SW 1271 (cell line): ENCODE data around the gene DAD1.
"Not testable (repeated sequence)": the region's sequence is repeated elsewhere in the genome, so short reads cannot be mapped to it uniquely, and the experiment has no call there.

Source experiments
- DNase-seq, 2 experiments: peaks; one replicate each; lab custom pipeline; 2025; lab: John Stamatoyannopoulos, UW

DAD1 gene

DNA sequence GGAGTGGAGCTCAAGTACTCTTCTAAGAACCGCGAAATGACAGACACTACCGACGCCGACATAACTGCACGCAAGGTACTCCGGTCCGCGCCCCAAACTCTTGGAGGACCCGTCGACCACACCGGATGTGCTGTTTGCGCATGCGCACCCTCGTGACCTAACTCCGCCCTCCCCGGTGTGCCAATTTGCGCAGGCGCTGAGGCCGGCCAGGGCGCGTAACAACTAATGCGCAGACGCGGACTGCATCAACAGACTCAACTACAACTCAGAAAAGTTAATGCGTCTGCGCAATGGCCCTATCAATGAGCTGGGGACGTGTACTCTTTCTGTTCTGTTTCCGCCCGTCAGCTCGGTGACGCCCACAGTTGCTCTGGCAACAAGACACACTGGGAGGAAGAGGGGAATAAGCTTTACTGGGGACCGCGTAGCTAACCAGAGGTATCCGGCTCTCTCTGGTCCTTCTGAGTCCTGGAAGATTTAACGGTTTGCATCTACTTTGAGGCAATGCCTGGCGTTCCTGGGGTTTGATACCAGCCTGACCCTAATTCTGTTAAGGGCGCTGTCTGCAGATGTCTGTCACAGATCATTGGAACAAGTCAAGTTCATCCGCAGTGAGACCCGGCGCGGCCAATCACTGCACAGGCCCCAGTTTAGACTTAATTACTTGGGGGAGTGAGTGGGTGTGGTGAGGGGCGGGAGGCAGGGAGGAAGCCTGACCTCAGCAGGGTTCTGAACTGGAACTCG is at the start of gene DAD1:
Gene DAD1, minus strand, starts transcription at position 129 of the 744 bp plus-strand sequence. Its CDS starts 67 bp downstream, at position 62.
- peak; percentile 98 to 99 for DNase-seq

GRCh38 chr14:22635980-22636379 is 47.0 kb upstream of the DAD1 start:
- DNase-seq = not testable (repeated sequence)

DNA sequence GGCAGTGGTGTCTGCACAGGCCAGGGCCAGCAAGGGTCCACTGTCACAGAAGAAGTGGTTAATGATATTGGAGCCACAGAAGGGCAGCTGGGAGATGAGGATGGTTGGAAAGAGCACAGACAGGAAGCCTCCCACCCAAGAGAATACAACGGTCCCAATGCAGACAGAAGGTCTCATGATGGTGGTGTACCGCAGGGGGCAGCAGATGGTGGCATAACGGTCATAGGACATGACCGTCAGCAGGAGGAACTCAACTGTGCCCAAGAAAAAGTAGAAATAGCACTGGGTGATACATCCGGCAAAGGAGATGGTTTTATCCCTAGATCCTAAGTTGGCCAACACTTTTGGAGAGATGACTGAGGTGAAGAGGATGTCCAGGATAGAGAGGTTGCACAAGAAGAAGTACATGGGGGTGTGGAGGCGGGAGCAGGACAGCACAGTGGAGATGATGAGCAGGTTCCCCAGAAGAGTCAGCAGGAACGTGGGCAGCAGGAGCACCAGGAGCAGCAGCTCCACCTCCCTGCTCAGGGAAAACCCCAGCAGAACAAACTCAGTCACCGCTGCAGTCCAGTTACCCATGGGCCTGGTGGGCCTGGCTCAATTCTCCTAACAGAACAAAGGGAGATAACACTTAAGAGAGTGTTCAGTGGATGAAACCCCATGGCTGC is 45.3 kb upstream of the DAD1 start:
- DNase-seq = no peak

GRCh38 chr14:22630486-22630885 is 41.5 kb upstream of the DAD1 start:
- DNase-seq = no peak

DNA sequence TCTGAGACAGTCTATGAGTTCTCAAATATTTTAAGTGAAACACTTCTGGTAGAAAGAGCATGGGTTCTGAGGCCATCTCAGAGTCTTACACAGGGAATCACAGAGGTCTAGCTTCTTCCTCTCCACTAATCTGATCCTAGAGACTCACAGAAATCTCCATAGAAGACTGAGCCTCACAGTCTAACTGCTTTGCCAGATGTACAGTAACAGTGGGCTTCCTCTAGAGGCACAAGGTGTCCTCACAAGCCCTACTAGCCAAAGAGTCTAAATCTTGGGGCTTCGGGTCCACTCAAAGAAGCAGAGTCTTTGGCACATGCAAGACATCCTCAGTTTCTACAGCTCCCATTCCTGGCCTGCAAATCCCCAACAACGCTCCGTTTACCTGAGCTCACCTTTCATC is 41.0 kb upstream of the DAD1 start:
- DNase-seq = no peak

GRCh38 chr14:22629361-22629760 is 40.3 kb upstream of the DAD1 start:
- no peak for DNase-seq

GRCh38 chr14:22627506-22628263 is 38.7 kb upstream of the DAD1 start:
- DNase-seq = no peak

GRCh38 chr14:22626590-22626989 is 37.6 kb upstream of the DAD1 start:
- DNase-seq = no peak

GRCh38 chr14:22623047-22623446 is 34.0 kb upstream of the DAD1 start:
- DNase-seq = no peak

- DNase-seq = no peak
Observed at GRCh38 chr14:22622255-22622654, 33.2 kb upstream of the DAD1 start.

- not testable (repeated sequence) for DNase-seq
Observed at GRCh38 chr14:22615765-22616164, 26.7 kb upstream of the DAD1 start.

DNA sequence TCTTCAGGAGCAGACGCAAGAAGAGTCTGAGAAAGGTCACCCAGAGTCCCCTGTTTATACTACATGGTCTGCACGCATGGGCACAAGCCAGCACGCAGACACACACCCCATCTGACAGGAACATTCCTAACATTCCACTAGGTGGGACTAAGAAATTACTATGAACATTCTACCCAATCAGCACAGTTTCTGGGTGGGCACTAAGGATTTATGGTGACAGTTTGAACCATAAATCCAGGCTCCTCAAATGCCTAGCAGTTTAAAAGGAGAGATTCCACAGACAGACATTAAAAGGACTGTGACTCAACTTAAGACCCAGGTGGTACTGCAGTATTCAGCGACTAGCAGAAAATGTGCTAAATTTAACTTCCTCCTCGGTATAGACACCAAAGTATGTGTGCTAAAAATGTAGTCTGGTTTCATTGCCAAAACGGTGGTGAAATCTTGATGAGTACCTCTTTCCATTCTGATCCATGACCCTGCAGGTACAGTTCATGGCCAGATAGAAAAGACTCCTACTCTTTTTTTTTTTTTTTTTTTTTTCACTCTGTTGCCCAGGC is 25.3 kb upstream of the DAD1 start:
- DNase-seq = peak; percentile 84 to 95

GRCh38 chr14:22613736-22614239 is 24.8 kb upstream of the DAD1 start:
- no peak for DNase-seq

GRCh38 chr14:22613106-22613695 is 24.2 kb upstream of the DAD1 start:
- peak in 1 of 2 experiments; percentile 21 for DNase-seq

- no peak for DNase-seq
Observed at GRCh38 chr14:22610931-22611330, 21.9 kb upstream of the DAD1 start.

GRCh38 chr14:22607291-22607690 is 18.3 kb upstream of the DAD1 start:
- DNase-seq = no peak

GRCh38 chr14:22606380-22606779 is 17.4 kb upstream of the DAD1 start:
- no peak for DNase-seq

DNA sequence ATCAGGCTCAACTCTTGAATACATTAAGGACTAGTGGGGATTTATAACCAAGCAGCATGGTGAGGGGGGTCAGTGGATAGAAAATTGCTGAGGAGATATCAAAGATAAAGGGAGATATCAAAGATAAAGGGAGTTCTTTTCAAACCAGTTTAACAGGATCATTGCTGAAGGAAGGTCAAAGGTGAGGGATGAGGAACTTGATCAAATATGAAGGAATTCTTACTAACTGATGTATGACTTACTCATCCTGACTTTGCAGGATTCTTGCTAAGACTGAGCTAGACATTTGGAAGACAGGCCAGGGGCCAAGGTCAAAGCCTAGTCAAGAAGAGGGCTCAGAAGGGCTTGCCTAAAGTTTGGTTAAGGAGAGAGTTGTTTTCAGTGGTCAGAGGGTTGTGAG is 13.8 kb upstream of the DAD1 start:
- no peak for DNase-seq

- no peak for DNase-seq
Observed at GRCh38 chr14:22601996-22602395, 13.0 kb upstream of the DAD1 start.

DNA sequence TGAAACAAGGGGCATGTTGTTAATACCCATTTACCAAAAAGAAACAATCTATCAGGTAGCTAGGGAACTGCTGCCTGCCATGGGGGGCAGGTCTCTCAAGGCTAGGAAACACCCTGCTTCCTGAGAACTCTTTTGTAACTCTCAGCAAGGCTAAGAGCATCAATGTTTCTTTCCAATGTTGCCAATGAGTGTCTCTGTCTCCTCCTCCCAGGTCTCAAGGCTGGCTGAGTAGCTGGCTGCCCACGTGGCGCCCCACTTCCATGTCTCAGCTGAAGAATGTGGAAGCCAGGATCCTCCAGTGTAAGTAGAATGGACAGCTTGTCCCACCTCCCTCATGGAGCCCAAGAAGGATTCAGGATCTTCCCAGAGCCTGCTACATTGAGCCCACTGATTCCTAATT is 12.4 kb upstream of the DAD1 start:
- no peak for DNase-seq

GRCh38 chr14:22600027-22600426 is 11.0 kb upstream of the DAD1 start:
- DNase-seq = no peak

GRCh38 chr14:22599349-22599748 is 10.3 kb upstream of the DAD1 start:
- DNase-seq = no peak
